ENCODE data around the gene CFAP20DC. TPM values are rescaled to one million over a fixed set of nuclear protein-coding genes. Genes with fewer than 3 reads are reported as not detected.

The CFAP20DC gene
- total and polyA plus RNA-seq, 2 of the 8 experiments (the other 6 are each of a cell fraction or from before 2014, with no cell fraction given), result 2.2 to 2.8 TPM

GRCh38 chr3:58737644-58738043 is 312.2 kb downstream of the CFAP20DC start:
- H3K79me2 ChIP-seq (ENCODE audit: control insufficient read depth in 1 of 2, insufficient read depth in 2 of 2, low read length in 2 of 2), result no peaks in the 10 kb centered on the region
- no peak overlapping the region for H2AK5ac ChIP-seq (ENCODE audit: low read depth, low read length)
- H4K5ac ChIP-seq (ENCODE audit: insufficient read length, low read depth, low read length), result no peak overlapping the region
- no peak overlapping the region for H3K23ac ChIP-seq (ENCODE audit: insufficient read length)
- no peaks in the 10 kb centered on the region for H4K20me1 ChIP-seq (replicated peaks in 1 of 2; ENCODE audit: control insufficient read depth in 1 of 2, insufficient read depth in 2 of 2, low read length in 2 of 2)
- H3K4ac ChIP-seq (replicated peaks; ENCODE audit: insufficient read length, low read depth, low read length), result no peak overlapping the region
- H3K4me2 ChIP-seq (ENCODE audit: insufficient read depth in 1 of 2, low read depth in 2 of 2, low read length in 2 of 2), result no peak overlapping the region
- DNase-seq (ENCODE audit: low read depth in 1 of 2, low spot score in 2 of 2) (no peak), FAIRE-seq (no peak)
- ChIA-PET POLR2A (ENCODE audit: partially characterized antibody) (no interaction called here), CTCF (ENCODE audit: partially characterized antibody) (no interaction called here)
- H3K14ac ChIP-seq (ENCODE audit: insufficient read length), result no peak overlapping the region
- no peak overlapping the region for H2BK12ac ChIP-seq (ENCODE audit: low read depth, low read length)
- no peaks in the 10 kb centered on the region for H3K23me2 ChIP-seq (ENCODE audit: low read depth, low read length)
- H4K91ac ChIP-seq (replicated peaks; ENCODE audit: insufficient read length, low read length), result no peak overlapping the region
- no peak overlapping the region for H3K18ac ChIP-seq (ENCODE audit: extremely low read depth, low read length)
- no peak overlapping the region for H2BK120ac ChIP-seq (replicated peaks; ENCODE audit: low read depth, low read length)
- H3K36me3 ChIP-seq (ENCODE audit: control insufficient read depth in 2 of 4, insufficient read depth in 4 of 4, low read length in 3 of 4), result no peaks in the 10 kb centered on the region
- H4K8ac ChIP-seq (ENCODE audit: extremely low read depth, insufficient read depth, low read length), result no peak overlapping the region
- H3K9ac ChIP-seq (replicated peaks in 1 of 4; ENCODE audit: extremely low read depth in 1 of 4, low read depth in 3 of 4, low read length in 3 of 4), result no peak overlapping the region
- 89% methylated on average over 3 of the region's 3 CpGs; no CpG with 5 or more reads in 1 of the 2 experiments for WGBS, 2 experiments (ENCODE audit: extremely low coverage in 1 of 2, insufficient coverage in 1 of 2, insufficient read length in 1 of 2, insufficient replicate concordance in 2 of 2, low coverage in 1 of 2, low lambda C conversion rate in 2 of 2, missing lambda C conversion rate in 1 of 2)
- H2BK20ac ChIP-seq (ENCODE audit: low read length), result no peak overlapping the region
- H2AFZ ChIP-seq (ENCODE audit: low read length), result no peak overlapping the region
- no peaks in the 10 kb centered on the region for H3K4me1 ChIP-seq (replicated peaks in 1 of 4; ENCODE audit: control insufficient read depth in 3 of 4, insufficient read depth in 4 of 4, low read length in 3 of 4)
- H3K27ac ChIP-seq (ENCODE audit: low read depth, low read length), result no peak overlapping the region
- H3K56ac ChIP-seq (replicated peaks; ENCODE audit: insufficient read length, low read depth, low read length), result no peak overlapping the region
- no peak overlapping the region for H2BK15ac ChIP-seq (ENCODE audit: low read length)
- no peak overlapping the region for H2BK5ac ChIP-seq (ENCODE audit: low read depth, low read length)
- H3K27me3 ChIP-seq (replicated peaks in 1 of 4; ENCODE audit: control insufficient read depth in 3 of 4, extremely low read depth in 1 of 4, insufficient read depth in 3 of 4, low read length in 3 of 4), result no peaks in the 10 kb centered on the region
- H3K4me3 ChIP-seq (ENCODE audit: extremely low read depth in 1 of 4, insufficient read depth in 2 of 4, low read depth in 3 of 4, low read length in 4 of 4), result no peak overlapping the region
- no peaks in the 10 kb centered on the region for H3K79me1 ChIP-seq (ENCODE audit: low read depth, low read length)
- no peaks in the 10 kb centered on the region for H3K9me3 ChIP-seq (ENCODE audit: insufficient read depth in 2 of 2, low read depth in 1 of 2, low read length in 1 of 2)
- TF ChIP-seq SP4 (IDR thresholded peaks at IDR 0.05; ENCODE audit: low read length) (no peak), CEBPB (IDR thresholded peaks at IDR 0.05; ENCODE audit: low read depth, low read length) (no peak), POU5F1 (IDR thresholded peaks at IDR 0.05; ENCODE audit: low read depth, low read length) (no peak), RFX5 (IDR thresholded peaks at IDR 0.05; ENCODE audit: borderline replicate concordance, low read depth, low read length) (no peak), TEAD4 (IDR thresholded peaks at IDR 0.05; ENCODE audit: low read depth, low read length) (no peak), PHF8 (conservative IDR thresholded peaks at IDR 0.05; ENCODE audit: low read depth, low read length) (no peak), MAX (IDR thresholded peaks at IDR 0.05) (no peak), FOSL1 (IDR thresholded peaks at IDR 0.05; ENCODE audit: insufficient read depth, low read depth, low read length) (no peak), RXRA (IDR thresholded peaks at IDR 0.05; ENCODE audit: insufficient read depth, low read depth, low read length) (no peak), SP1 (IDR thresholded peaks at IDR 0.05; ENCODE audit: low read depth, low read length) (no peak), BCL11A (IDR thresholded peaks at IDR 0.05; ENCODE audit: low read depth in 2 of 2, low read length in 2 of 2) (no peak), SIN3A (conservative IDR thresholded peaks at IDR 0.05 in 1 of 2, IDR thresholded peaks at IDR 0.05 in 1 of 2; ENCODE audit: low read depth in 1 of 2, low read length in 2 of 2) (no peak), JUN (IDR thresholded peaks at IDR 0.05; ENCODE audit: low read depth, low read length) (no peak), NANOG (IDR thresholded peaks at IDR 0.05; ENCODE audit: insufficient read depth, low read depth, low read length, poor library complexity, severe bottlenecking) (no peak)

Measured in H1 (cell line).